GM12878 (cell line): Measurements from ENCODE around the gene NDUFB11. TPM values are rescaled to one million over a fixed set of nuclear protein-coding genes. Genes with fewer than 3 reads are reported as not detected.

Experiments used
- BRCA1 ChIP-seq: IDR thresholded peaks from 2 replicates; pipeline ENCODE4 v1.6.1; 2011; ENCODE audit warnings: low read depth, low read length, improper control_type of control experiment
- CEBPZ ChIP-seq: fragments of 150-350 bp; IDR thresholded peaks from 2 replicates; pipeline ENCODE4 v1.6.1; 2016; ENCODE audit warnings: low read depth, low read length
- CREM ChIP-seq: IDR thresholded peaks from 2 replicates; pipeline ENCODE4 v1.6.1; 2014; ENCODE audit warnings: antibody characterized with exemption, low read depth
- EED ChIP-seq: sonication (generic); IDR thresholded peaks from 2 replicates; pipeline ENCODE4 v1.6.1; 2016; ENCODE audit warnings: antibody characterized with exemption, low read depth
- ETV6 ChIP-seq, 2 experiments: fragments of 450-650 bp in 1 of 2; IDR thresholded peaks in 1 of 2; conservative IDR thresholded peaks in 1 of 2; 2 replicates each; pipeline ENCODE4 v1.6.1; 2014; ENCODE audit warnings: antibody characterized with exemption in 1 of 2, borderline replicate concordance in 1 of 2, low read depth in 1 of 2, mild to moderate bottlenecking in 1 of 2, moderate library complexity in 1 of 2
- IKZF1 ChIP-seq: fragments of 450-650 bp; conservative IDR thresholded peaks from 2 replicates; pipeline ENCODE4 v1.6.1; 2017; ENCODE audit warnings: antibody characterized with exemption, mild to moderate bottlenecking
- POU2F2 ChIP-seq: IDR thresholded peaks from 3 replicates; pipeline ENCODE4 v1.6.1; 2011; ENCODE audit warnings: low read depth, mild to moderate bottlenecking, low read length, borderline replicate concordance
- SKIL ChIP-seq: fragments of 450-650 bp; IDR thresholded peaks from 2 replicates; pipeline ENCODE4 v1.6.1; 2017; ENCODE audit warnings: mild to moderate bottlenecking, low read depth, inconsistent platforms; ENCODE audit not compliant: poor library complexity, severe bottlenecking
- SMAD1 ChIP-seq: fragments of 450-650 bp; IDR thresholded peaks from 2 replicates; pipeline ENCODE4 v1.6.1; 2018; ENCODE audit warnings: mild to moderate bottlenecking, low read depth; ENCODE audit not compliant: partially characterized antibody
- SP1 ChIP-seq: IDR thresholded peaks from one replicate; pipeline ENCODE4 v1.6.1; 2011; ENCODE audit warnings: low read depth, low read length
- TAF1 ChIP-seq: IDR thresholded peaks from 2 replicates; pipeline ENCODE4 v1.6.1; 2011; ENCODE audit warnings: mild to moderate bottlenecking, low read depth, low read length, borderline replicate concordance
- YY1 ChIP-seq: IDR thresholded peaks from 2 replicates; pipeline ENCODE4 v1.6.1; 2011; ENCODE audit warnings: low read depth, mild to moderate bottlenecking, low read length
- polyA plus RNA-seq, 11 experiments: library from polyadenylated mRNA; depleted of rRNA in 4 of 11; unstranded in 6 of 11; stranded (reverse) in 5 of 11; fragments of >200 nt; fragmentation: Nextera tagmentation in 4 of 11; fragmentation: Illumina TruSeq in 1 of 11; extraction: Ambion mirVana in 4 of 11; extraction: Trizol in 1 of 11; gene quantifications; 1 replicate in 1 of 11; 2 replicates in 10 of 11; pipeline versions ENCODE4 v1.2.1 to v1.2.3, GENCODE V29; 2011 to 2016; ENCODE audit warnings: inconsistent platforms in 2 of 11, missing spikeins in 2 of 11, low read depth in 1 of 11
- total RNA-seq, 4 experiments: library from RNA; depleted of rRNA in 3 of 4; stranded (reverse); fragments of >200 nt in 3 of 4; fragmentation: Illumina TruSeq in 1 of 4; extraction: Trizol in 1 of 4; gene quantifications; 2 replicates each; pipeline versions ENCODE4 v1.2.1 to v1.2.3, GENCODE V29; 2013 to 2021
- TF ChIP-seq, protein P1 (sequence below): fragments of 450-650 bp; IDR thresholded peaks from 2 replicates; pipeline ENCODE4 v1.6.1; 2018; ENCODE audit warnings: borderline replicate concordance, mild to moderate bottlenecking; ENCODE audit not compliant: partially characterized antibody
- TF ChIP-seq, protein P2 (sequence below): fragments of 450-650 bp; IDR thresholded peaks from 2 replicates; pipeline ENCODE4 v1.6.1; 2018; ENCODE audit warnings: mild to moderate bottlenecking, low read depth, moderate library complexity; ENCODE audit not compliant: partially characterized antibody
- TF ChIP-seq, protein P3 (sequence below): IDR thresholded peaks from 2 replicates; pipeline ENCODE4 v1.6.1; 2012; ENCODE audit warnings: low read depth, low read length, improper control_type of control experiment
- TF ChIP-seq, protein P4 (sequence below): fragments of 450-650 bp; IDR thresholded peaks from 2 replicates; pipeline ENCODE4 v1.6.1; 2016; ENCODE audit warnings: mild to moderate bottlenecking

Gene NDUFB11
- total and polyA plus RNA-seq, 10 of the 15 experiments (the other 5 are each of a cell fraction or from before 2014, with no cell fraction given), result 16.1 to 202 (median 83.3) TPM

- TF ChIP-seq SKIL (peak; percentile 57), IKZF1 (peak; percentile 28; the same call in 1 of the 2 replicates), TAF1 (peak; percentile 88; the same call in 1 of the 2 replicates), BRCA1 (no peak), CREM (no peak), ETV6 (conservative IDR thresholded peaks at IDR 0.05 in 1 of 2, IDR thresholded peaks at IDR 0.05 in 1 of 2; ENCODE audit: borderline replicate concordance in 1 of 2, low read depth in 1 of 2) (no peak), YY1 (peak; percentile 67), EED (no peak), POU2F2 (peak; percentile 49; the same call in 1 of the 3 replicates), CEBPZ (peak; percentile 93), SP1 (peak; percentile 99), SMAD1 (peak; percentile 50)
- TF ChIP-seq, protein P1, sequence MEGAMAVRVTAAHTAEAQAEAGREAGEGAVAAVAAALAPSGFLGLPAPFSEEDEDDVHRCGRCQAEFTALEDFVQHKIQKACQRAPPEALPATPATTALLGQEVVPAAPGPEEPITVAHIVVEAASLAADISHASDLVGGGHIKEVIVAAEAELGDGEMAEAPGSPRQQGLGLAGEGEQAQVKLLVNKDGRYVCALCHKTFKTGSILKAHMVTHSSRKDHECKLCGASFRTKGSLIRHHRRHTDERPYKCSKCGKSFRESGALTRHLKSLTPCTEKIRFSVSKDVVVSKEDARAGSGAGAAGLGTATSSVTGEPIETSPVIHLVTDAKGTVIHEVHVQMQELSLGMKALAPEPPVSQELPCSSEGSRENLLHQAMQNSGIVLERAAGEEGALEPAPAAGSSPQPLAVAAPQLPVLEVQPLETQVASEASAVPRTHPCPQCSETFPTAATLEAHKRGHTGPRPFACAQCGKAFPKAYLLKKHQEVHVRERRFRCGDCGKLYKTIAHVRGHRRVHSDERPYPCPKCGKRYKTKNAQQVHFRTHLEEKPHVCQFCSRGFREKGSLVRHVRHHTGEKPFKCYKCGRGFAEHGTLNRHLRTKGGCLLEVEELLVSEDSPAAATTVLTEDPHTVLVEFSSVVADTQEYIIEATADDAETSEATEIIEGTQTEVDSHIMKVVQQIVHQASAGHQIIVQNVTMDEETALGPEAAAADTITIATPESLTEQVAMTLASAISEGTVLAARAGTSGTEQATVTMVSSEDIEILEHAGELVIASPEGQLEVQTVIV, result peak; percentile 27
- TF ChIP-seq, protein P2, sequence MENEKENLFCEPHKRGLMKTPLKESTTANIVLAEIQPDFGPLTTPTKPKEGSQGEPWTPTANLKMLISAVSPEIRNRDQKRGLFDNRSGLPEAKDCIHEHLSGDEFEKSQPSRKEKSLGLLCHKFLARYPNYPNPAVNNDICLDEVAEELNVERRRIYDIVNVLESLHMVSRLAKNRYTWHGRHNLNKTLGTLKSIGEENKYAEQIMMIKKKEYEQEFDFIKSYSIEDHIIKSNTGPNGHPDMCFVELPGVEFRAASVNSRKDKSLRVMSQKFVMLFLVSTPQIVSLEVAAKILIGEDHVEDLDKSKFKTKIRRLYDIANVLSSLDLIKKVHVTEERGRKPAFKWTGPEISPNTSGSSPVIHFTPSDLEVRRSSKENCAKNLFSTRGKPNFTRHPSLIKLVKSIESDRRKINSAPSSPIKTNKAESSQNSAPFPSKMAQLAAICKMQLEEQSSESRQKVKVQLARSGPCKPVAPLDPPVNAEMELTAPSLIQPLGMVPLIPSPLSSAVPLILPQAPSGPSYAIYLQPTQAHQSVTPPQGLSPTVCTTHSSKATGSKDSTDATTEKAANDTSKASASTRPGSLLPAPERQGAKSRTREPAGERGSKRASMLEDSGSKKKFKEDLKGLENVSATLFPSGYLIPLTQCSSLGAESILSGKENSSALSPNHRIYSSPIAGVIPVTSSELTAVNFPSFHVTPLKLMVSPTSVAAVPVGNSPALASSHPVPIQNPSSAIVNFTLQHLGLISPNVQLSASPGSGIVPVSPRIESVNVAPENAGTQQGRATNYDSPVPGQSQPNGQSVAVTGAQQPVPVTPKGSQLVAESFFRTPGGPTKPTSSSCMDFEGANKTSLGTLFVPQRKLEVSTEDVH, result peak; percentile 47
- TF ChIP-seq, protein P3, sequence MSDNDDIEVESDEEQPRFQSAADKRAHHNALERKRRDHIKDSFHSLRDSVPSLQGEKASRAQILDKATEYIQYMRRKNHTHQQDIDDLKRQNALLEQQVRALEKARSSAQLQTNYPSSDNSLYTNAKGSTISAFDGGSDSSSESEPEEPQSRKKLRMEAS, result no peak; the same call in 1 of the 2 replicates
- TF ChIP-seq, protein P4, sequence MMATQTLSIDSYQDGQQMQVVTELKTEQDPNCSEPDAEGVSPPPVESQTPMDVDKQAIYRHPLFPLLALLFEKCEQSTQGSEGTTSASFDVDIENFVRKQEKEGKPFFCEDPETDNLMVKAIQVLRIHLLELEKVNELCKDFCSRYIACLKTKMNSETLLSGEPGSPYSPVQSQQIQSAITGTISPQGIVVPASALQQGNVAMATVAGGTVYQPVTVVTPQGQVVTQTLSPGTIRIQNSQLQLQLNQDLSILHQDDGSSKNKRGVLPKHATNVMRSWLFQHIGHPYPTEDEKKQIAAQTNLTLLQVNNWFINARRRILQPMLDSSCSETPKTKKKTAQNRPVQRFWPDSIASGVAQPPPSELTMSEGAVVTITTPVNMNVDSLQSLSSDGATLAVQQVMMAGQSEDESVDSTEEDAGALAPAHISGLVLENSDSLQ, result peak; percentile 99
These were observed 15.2 kb downstream of the NDUFB11 start (continued) for GRCh38 chrX:47129157-47129898.
